ENCODE results near the gene ABI3.

The ABI3 gene

GRCh38 chr17:49210158-49211029 is at the start of gene ABI3, which contains the start of gene GNGT2:
Gene ABI3 (plus strand): TSS chr17:49210707. CDS start chr17:49210725, 18 bp downstream.
Gene GNGT2 (minus strand): TSS chr17:49210574. CDS start chr17:49207422, 3,152 bp downstream.
- Histone ChIP-seq H3K4me2 (ENCODE audit: low read depth, low read length, poor library complexity, severe bottlenecking) (peak within 1 kb of the TSS; percentile 88), H3K4me3 (ENCODE audit: insufficient read depth, low read length, poor library complexity, severe bottlenecking) (peak within 1 kb of the TSS; percentile 61), H3K9me2 (replicated peaks; ENCODE audit: insufficient read depth, low read length) (no peaks in the 10 kb centered on the region), H4K20me1 (ENCODE audit: low read depth, low read length) (no peaks in the 10 kb centered on the region), H3K27me3 (ENCODE audit: low read length) (no peaks in the 10 kb centered on the region), H3K9me3 (ENCODE audit: insufficient read depth, low read length) (no peaks in the 10 kb centered on the region), H3F3A (ENCODE audit: insufficient read depth) (peaks cover 37% of the 10 kb centered on the region), H3K79me2 (ENCODE audit: insufficient read depth, low read length) (peaks cover 20% of the 10 kb centered on the region), H3K27ac (ENCODE audit: low read depth, low read length) (peak within 1 kb of the TSS; percentile 87), H2AFZ (ENCODE audit: low read depth, low read length, severe bottlenecking) (peak within 1 kb of the TSS; percentile 68), H3K9ac (ENCODE audit: low read length) (peak within 1 kb of the TSS; percentile 71), H3K36me3 (ENCODE audit: low read length) (no peaks in the 10 kb centered on the region)
- TF ChIP-seq EZH2phosphoT487 (conservative IDR thresholded peaks at IDR 0.05; ENCODE audit: low read length) (no peak), CTCF (IDR thresholded peaks at IDR 0.05; ENCODE audit: insufficient read depth, low read length, poor library complexity, severe bottlenecking) (no peak)

- H3K27me3 ChIP-seq (ENCODE audit: low read length) = no peaks in the 10 kb centered on the region; the same call in 1 of the 2 replicates
- no peak overlapping the region for H3K9ac ChIP-seq (ENCODE audit: low read length)
- no peaks in the 10 kb centered on the region for H3K36me3 ChIP-seq (ENCODE audit: low read length)
- no peaks in the 10 kb centered on the region for H3F3A ChIP-seq (ENCODE audit: insufficient read depth)
- H3K79me2 ChIP-seq (ENCODE audit: insufficient read depth, low read length) = no peaks in the 10 kb centered on the region
- no peaks in the 10 kb centered on the region for H3K9me2 ChIP-seq (replicated peaks; ENCODE audit: insufficient read depth, low read length)
- no peak overlapping the region for H2AFZ ChIP-seq (ENCODE audit: low read depth, low read length, severe bottlenecking)
- no peak overlapping the region for H3K27ac ChIP-seq (ENCODE audit: low read depth, low read length)
- H3K4me2 ChIP-seq (ENCODE audit: low read depth, low read length, poor library complexity, severe bottlenecking) = no peak overlapping the region
- no peak for TF ChIP-seq EZH2phosphoT487 (conservative IDR thresholded peaks at IDR 0.05; ENCODE audit: low read length)
- H3K9me3 ChIP-seq (ENCODE audit: insufficient read depth, low read length) = no peaks in the 10 kb centered on the region
- no peaks in the 10 kb centered on the region for H4K20me1 ChIP-seq (ENCODE audit: low read depth, low read length)
- H3K4me3 ChIP-seq (ENCODE audit: insufficient read depth, low read length, poor library complexity, severe bottlenecking) = no peak overlapping the region
These were observed 47.6 kb upstream of the ABI3 start for GRCh38 chr17:49162866-49163265.

- H3K79me2 ChIP-seq (ENCODE audit: insufficient read depth, low read length) = no peaks in the 10 kb centered on the region
- no peak overlapping the region for H3K27ac ChIP-seq (ENCODE audit: low read depth, low read length)
- H3K9ac ChIP-seq (ENCODE audit: low read length) = no peak overlapping the region
- no peaks in the 10 kb centered on the region for H3K9me3 ChIP-seq (ENCODE audit: insufficient read depth, low read length)
- no peaks in the 10 kb centered on the region for H4K20me1 ChIP-seq (ENCODE audit: low read depth, low read length)
- no peaks in the 10 kb centered on the region for H3F3A ChIP-seq (ENCODE audit: insufficient read depth)
- TF ChIP-seq EZH2phosphoT487 (conservative IDR thresholded peaks at IDR 0.05; ENCODE audit: low read length) (no peak), CTCF (IDR thresholded peaks at IDR 0.05; ENCODE audit: insufficient read depth, low read length, poor library complexity, severe bottlenecking) (no peak)
- H3K4me2 ChIP-seq (ENCODE audit: low read depth, low read length, poor library complexity, severe bottlenecking) = no peak overlapping the region
- no peak overlapping the region for H2AFZ ChIP-seq (ENCODE audit: low read depth, low read length, severe bottlenecking)
- no peak overlapping the region for H3K4me3 ChIP-seq (ENCODE audit: insufficient read depth, low read length, poor library complexity, severe bottlenecking)
- H3K36me3 ChIP-seq (ENCODE audit: low read length) = no peaks in the 10 kb centered on the region
- H3K9me2 ChIP-seq (replicated peaks; ENCODE audit: insufficient read depth, low read length) = no peaks in the 10 kb centered on the region
- H3K27me3 ChIP-seq (ENCODE audit: low read length) = no peaks in the 10 kb centered on the region
These were observed 45.4 kb upstream of the ABI3 start for GRCh38 chr17:49165143-49165542.

- H4K20me1 ChIP-seq (ENCODE audit: low read depth, low read length) = no peaks in the 10 kb centered on the region
These were observed 41.8 kb upstream of the ABI3 start for GRCh38 chr17:49168706-49169105.

More at GRCh38 chr17:49168706-49169105, 41.8 kb upstream of the ABI3 start:
- TF ChIP-seq EZH2phosphoT487 (conservative IDR thresholded peaks at IDR 0.05; ENCODE audit: low read length) = no peak
- TF ChIP-seq CTCF (IDR thresholded peaks at IDR 0.05; ENCODE audit: insufficient read depth, low read length, poor library complexity, severe bottlenecking) = no peak
- no peaks in the 10 kb centered on the region for H3K9me3 ChIP-seq (ENCODE audit: insufficient read depth, low read length)
- no peak overlapping the region for H3K9ac ChIP-seq (ENCODE audit: low read length)
- no peaks in the 10 kb centered on the region for H3F3A ChIP-seq (ENCODE audit: insufficient read depth)
- H2AFZ ChIP-seq (ENCODE audit: low read depth, low read length, severe bottlenecking) = no peak overlapping the region
- no peak overlapping the region for H3K27ac ChIP-seq (ENCODE audit: low read depth, low read length)
- H3K4me2 ChIP-seq (ENCODE audit: low read depth, low read length, poor library complexity, severe bottlenecking) = no peak overlapping the region
- no peaks in the 10 kb centered on the region for H3K36me3 ChIP-seq (ENCODE audit: low read length)
- no peaks in the 10 kb centered on the region for H3K9me2 ChIP-seq (replicated peaks; ENCODE audit: insufficient read depth, low read length)
- no peak overlapping the region for H3K4me3 ChIP-seq (ENCODE audit: insufficient read depth, low read length, poor library complexity, severe bottlenecking)
- no peaks in the 10 kb centered on the region for H3K27me3 ChIP-seq (ENCODE audit: low read length)
- H3K79me2 ChIP-seq (ENCODE audit: insufficient read depth, low read length) = no peaks in the 10 kb centered on the region

Data from SU-DHL-6 (cell line).